Activated naive CD4-positive, alpha-beta T cell treated with anti-CD3 and anti-CD28 coated beads for 36 hours (primary cell): ENCODE measurements around the gene IP6K2. TPM values are rescaled to one million over a fixed set of nuclear protein-coding genes. Genes with fewer than 3 reads are reported as not detected.

Experiments
- CTCF ChIA-PET: fragments of 350-600 bp; sonication (Branson Sonifier 250); formaldehyde crosslinking; loops from one replicate; lab custom pipeline; 2021; ENCODE audit warnings: antibody characterized with exemption; lab: Charles Lee
- DNase-seq: peaks from one replicate; pipeline ENCODE4 v3.0.0-alpha.2; 2020
- H3K27ac Mint-ChIP-seq: one replicate; pipeline ENCODE4 v1.8.0; 2021; ENCODE audit warnings: mild to moderate bottlenecking, mixed read lengths
- H3K27me3 Mint-ChIP-seq: one replicate; pipeline ENCODE4 v1.8.0; 2021; ENCODE audit warnings: low read depth, mixed read lengths
- H3K36me3 Mint-ChIP-seq: one replicate; pipeline ENCODE4 v1.8.0; 2021; ENCODE audit warnings: low read depth, mixed read lengths
- H3K4me1 Mint-ChIP-seq: one replicate; pipeline ENCODE4 v1.8.0; 2021; ENCODE audit warnings: low read depth, mixed read lengths
- H3K4me3 Mint-ChIP-seq: one replicate; pipeline ENCODE4 v1.8.0; 2021; ENCODE audit warnings: mild to moderate bottlenecking, moderate library complexity, mixed read lengths
- H3K9me3 Mint-ChIP-seq: one replicate; pipeline ENCODE4 v1.8.0; 2021; ENCODE audit warnings: mixed read lengths
- intact Hi-C: fragments of 100-400 bp; cut with micrococcal nuclease; formaldehyde crosslinking; loops from one replicate; pipeline ENCODE4 v1.15.1; 2023
- total RNA-seq, 2 experiments: library from RNA; stranded (reverse); gene quantifications; one replicate each; pipeline ENCODE4 v1.2.3, GENCODE V29; 2021

Gene IP6K2
- total RNA-seq, 2 experiments from 2014 or later = 64.3 to 68.3 TPM

DNA sequence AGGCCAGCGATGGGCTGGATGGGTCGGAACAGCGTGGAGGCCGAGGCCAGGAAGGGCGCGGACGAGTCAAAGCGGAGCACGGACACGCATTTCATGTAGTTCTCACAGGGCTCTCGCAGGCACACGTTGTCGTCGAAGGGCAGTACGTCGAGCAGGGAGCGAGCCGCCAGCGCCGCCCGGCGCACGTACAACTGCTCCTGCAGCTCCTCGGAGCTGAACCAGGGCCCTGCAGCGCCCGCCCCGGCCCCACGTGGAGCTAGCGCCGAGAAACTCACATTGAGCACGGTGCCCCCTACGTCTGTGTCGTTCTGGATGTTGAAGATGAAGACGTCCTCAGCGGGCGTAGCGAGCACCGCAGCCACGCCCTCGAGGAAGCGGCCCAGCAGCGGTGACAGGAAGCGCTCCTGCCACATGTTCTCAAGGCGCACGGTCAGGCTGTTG lies 60.2 kb downstream of the IP6K2 start:
- peak overlapping the region; percentile 64 for H3K27ac Mint-ChIP-seq
- H3K36me3 Mint-ChIP-seq = no peaks in the 10 kb centered on the region
- H3K4me3 Mint-ChIP-seq = peak overlapping the region; percentile 65
- CTCF ChIA-PET = interaction anchor here (0.7 to 1.9 kb wide), 8 partner anchors 8 to 573 kb away, joined by 3 to 7 read pairs (median 3); partner anchors contain the start of genes NCKIPSD and SLC26A6
- no peaks in the 10 kb centered on the region for H3K9me3 Mint-ChIP-seq
- DNase-seq = peak; percentile 28
- H3K27me3 Mint-ChIP-seq = peaks cover 16% of the 10 kb centered on the region
- H3K4me1 Mint-ChIP-seq = peaks cover 21% of the 10 kb centered on the region
- intact Hi-C loops = loop anchor here (1.0 kb wide), 3 partner anchors 22 to 100 kb away; partner anchors contain the start of genes SLC26A6 and UQCRC1

DNA sequence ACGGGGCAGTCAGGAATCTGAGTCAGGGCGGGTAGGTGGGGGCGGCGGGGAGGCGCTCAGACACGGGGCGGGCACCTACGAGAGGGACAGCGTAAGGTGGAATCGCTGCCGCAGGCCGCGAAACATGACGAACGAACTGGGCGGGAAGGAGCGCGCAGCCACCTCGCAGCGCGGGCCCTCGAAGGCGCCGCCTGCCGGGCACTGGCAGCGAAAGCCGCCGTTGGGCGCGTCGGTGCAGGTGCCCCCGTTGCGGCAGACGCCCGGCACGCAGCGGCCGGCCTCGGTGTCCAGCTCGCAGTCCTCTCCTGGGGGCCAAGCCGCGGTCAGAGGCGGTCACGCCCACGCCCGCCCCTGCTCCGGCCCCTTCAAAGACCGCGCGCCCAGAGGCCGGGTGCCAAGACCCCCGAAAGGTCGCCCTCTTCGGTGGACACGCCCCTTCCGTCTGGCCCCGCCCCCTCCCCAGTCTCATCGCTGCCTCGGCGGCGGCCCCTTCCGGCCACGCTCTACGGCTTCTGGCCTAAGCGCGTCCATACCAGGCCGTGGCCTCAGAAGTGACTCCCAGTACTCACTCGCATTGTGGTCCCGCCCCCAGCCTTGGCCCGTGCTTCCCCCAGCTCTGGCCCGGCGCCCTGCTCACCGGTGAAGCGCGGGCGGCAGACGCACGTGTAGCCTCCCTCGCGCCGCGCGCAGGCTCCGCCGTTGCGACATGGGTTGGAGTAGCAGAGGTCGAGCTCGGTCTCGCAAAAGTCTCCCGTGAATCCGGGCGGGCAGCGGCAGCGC lies 60.8 kb downstream of the IP6K2 start:
- Mint-ChIP-seq H3K27ac (peak overlapping the region; percentile 64), H3K4me1 (peaks cover 17% of the 10 kb centered on the region), H3K4me3 (peak overlapping the region; percentile 76), H3K9me3 (no peaks in the 10 kb centered on the region), H3K27me3 (peaks cover 13% of the 10 kb centered on the region), H3K36me3 (no peaks in the 10 kb centered on the region)
- CTCF ChIA-PET = interaction anchor here (0.7 to 1.9 kb wide), 8 partner anchors 9 to 572 kb away, joined by 3 to 7 read pairs (median 3); partner anchors contain the start of genes NCKIPSD and SLC26A6
- intact Hi-C loops = loop anchor here (1.0 kb wide), 3 partner anchors 21 to 99 kb away; partner anchors contain the start of genes SLC26A6 and UQCRC1
- DNase-seq = peak; percentile 89

DNA sequence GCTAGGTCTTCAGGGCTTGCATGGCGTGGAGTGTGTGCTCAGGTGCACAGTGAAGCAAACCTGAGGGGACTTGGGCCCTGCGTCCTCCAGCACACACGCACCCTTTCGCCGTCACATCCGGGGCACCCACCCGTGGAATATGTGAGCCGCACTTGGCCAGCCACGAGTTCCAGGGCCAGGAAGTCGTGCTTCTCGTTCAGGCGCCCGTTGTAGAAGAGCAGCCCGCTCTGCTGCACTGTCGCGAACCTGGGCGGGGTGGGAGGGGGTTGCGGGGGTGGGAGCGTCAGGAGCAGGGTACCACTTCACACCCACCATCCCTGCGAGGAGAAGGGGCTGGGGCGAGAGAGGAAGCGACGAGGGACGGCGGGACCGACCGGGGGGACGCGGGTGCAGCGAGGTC lies 61.4 kb downstream of the IP6K2 start:
- Mint-ChIP-seq H3K9me3 (no peaks in the 10 kb centered on the region), H3K27ac (peak overlapping the region; percentile 71), H3K4me1 (peaks cover 16% of the 10 kb centered on the region), H3K36me3 (no peaks in the 10 kb centered on the region), H3K27me3 (peaks cover 13% of the 10 kb centered on the region), H3K4me3 (peak overlapping the region; percentile 76)
- CTCF ChIA-PET = interaction anchor here (1.3 to 1.4 kb wide), 2 partner anchors 10 to 21 kb away, joined by 3 to 5 read pairs; no protein-coding TSS in a partner anchor
- peak; percentile 67 for DNase-seq
- intact Hi-C loops = loop anchor here (1.0 kb wide), 3 partner anchors 20 to 98 kb away; partner anchors contain the start of genes SLC26A6 and UQCRC1

DNA sequence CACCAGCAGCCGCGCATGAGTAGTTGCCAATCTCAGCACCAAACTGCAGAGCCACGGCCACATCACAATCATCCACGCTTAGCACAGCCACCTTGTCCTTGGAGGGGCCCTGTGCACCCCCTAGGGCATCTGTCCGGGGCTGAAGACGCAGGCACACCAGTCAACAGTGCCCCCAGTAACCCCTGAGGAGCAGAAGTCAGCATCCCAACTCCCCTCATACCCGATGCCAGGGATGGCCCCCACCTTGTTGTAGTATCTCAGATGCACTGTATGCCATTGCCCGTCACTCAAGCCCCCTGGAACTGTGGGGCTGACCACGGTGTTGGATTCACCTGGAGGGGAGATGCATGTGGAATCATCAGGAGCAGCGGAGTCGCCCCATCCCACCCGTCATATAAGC lies 62.0 kb downstream of the IP6K2 start:
- Mint-ChIP-seq H3K4me3 (peak overlapping the region; percentile 76), H3K4me1 (peaks cover 16% of the 10 kb centered on the region), H3K36me3 (no peaks in the 10 kb centered on the region), H3K9me3 (no peaks in the 10 kb centered on the region), H3K27me3 (peaks cover 9% of the 10 kb centered on the region), H3K27ac (no peak overlapping the region)
- CTCF ChIA-PET = no interaction called here
- intact Hi-C loops = no loop called here
- no peak for DNase-seq

DNA sequence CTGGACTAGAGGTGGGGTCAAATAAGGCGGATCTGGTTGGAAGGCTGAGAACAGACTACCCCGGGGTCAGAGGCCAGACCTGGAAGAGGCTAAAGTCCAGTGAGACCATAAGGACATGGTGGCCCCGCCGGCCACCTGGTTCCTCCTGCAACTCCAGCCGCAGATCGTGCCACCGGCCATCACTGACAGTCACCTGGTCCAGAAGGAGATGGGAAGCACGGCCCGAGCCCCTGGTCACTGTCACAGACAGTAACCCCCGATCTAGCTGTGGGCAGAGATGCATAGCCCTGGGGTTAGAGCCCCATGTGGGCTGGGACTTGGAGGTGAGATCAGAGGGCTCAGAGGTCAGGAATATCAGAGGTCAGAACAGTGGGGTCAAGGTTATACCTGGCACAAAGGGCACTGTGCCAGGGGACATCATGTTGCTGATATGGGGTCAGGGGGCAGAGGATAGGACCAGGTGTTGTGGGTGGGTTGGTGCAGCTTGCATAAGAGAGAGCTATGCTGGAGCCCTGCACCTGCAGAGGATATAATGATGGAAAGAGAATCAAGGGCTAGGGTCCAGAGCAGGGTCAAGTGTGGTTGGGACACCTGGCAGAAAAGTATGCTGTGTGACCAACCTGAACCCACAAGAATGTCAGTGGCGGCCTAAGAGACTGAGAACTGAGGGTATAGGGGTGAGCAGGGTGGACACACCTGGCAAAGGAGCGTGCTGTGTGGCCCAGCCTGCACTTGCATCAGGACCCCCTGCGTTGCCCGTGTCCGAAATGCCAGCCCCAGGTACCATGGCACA lies 63.9 kb downstream of the IP6K2 start:
- intact Hi-C loops = no loop called here
- Mint-ChIP-seq H3K4me3 (no peak overlapping the region), H3K27ac (no peak overlapping the region), H3K4me1 (peaks cover 16% of the 10 kb centered on the region), H3K36me3 (no peaks in the 10 kb centered on the region), H3K9me3 (no peaks in the 10 kb centered on the region), H3K27me3 (no peaks in the 10 kb centered on the region)
- no peak for DNase-seq
- CTCF ChIA-PET = interaction anchor here (1.7 kb wide), 1 partner anchor 252 kb away, joined by 3 read pairs; no protein-coding TSS in a partner anchor

DNA sequence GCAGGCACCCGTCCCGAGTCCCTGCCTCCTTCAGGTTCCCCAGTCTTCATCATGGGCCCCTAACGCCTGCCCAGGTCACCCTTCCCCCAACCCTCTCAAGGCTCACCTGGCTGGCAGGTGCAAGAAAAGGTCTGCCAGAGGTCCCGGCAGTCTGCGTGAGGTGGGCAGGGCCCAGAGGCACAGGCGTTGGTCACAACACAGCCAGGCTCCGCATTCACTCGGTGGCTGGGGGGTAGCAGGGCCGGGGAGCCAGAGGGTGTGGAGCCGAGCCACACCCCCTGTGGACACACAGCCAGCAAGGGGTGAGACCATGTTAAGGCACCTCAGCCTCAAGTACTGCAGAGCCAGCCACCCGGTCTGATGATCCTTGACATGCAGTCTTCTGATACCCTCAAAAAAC lies 65.2 kb downstream of the IP6K2 start:
- Mint-ChIP-seq H3K4me3 (no peak overlapping the region), H3K36me3 (peaks cover 1% of the 10 kb centered on the region), H3K9me3 (no peaks in the 10 kb centered on the region), H3K27ac (no peak overlapping the region), H3K4me1 (peaks cover 10% of the 10 kb centered on the region), H3K27me3 (no peaks in the 10 kb centered on the region)
- no peak for DNase-seq
- intact Hi-C loops = no loop called here
- CTCF ChIA-PET = interaction anchor here (0.6 to 1.7 kb wide), 2 partner anchors 28 to 251 kb away, joined by 3 to 5 read pairs; no protein-coding TSS in a partner anchor

DNA sequence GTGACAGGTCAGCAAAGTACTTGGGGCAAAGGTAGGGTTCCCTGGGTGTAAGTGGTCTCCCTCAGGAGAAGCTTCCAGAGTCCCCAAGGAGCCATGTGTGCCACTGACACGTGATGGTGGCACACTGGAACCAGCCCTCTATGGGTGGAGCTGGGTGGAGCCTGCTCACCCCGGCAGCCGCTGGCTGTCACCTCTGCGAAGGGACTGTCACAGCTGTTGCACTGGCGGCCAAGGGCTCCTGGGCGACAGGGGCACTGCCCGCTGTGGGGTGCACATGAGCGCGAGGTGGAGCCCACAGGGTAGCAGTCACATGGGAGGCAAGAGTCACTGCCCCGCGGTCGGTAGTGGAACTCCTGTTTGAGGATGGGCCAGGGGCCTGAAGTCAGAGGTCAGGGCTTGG lies 66.3 kb downstream of the IP6K2 start:
- Mint-ChIP-seq H3K27ac (no peak overlapping the region), H3K4me3 (no peak overlapping the region), H3K27me3 (no peaks in the 10 kb centered on the region), H3K9me3 (no peaks in the 10 kb centered on the region), H3K36me3 (peaks cover 2% of the 10 kb centered on the region), H3K4me1 (peaks cover 7% of the 10 kb centered on the region)
- CTCF ChIA-PET = interaction anchor here (0.8 kb wide), 1 partner anchor 97 kb away, joined by 4 read pairs; no protein-coding TSS in a partner anchor
- DNase-seq = no peak
- intact Hi-C loops = no loop called here

DNA sequence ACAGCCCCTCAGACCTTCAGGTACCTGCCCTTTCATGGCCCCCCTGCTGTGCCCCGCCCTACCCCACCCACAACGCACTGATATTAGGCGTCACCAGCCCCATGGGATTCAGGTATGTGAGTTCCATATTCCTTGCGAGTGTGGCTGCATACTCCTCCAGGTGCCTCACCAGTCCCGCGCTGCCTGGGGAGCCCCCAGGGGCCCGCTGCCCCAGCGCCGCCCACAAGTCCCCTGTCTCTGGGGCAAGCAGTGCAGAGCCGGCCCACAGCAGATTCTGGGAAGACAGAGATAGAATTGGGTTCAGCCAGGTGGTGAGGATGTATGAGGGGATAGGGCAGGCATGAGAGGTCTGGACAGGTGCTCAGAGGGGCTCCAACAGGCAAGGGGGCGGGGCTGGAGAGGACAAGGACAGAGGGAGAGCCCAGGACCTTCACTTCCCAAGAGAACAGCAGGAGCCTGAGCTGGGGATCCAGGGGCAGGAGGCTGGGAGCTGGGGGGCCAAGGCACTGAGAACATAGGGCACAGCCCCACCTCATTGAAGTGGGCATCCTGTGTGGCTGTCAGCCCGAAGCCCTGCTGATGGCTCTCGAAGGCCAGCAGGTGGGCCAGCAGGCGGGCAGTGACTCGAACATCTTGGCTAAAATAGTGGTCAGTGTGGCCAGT lies 68.7 kb downstream of the IP6K2 start:
- no peak for DNase-seq
- Mint-ChIP-seq H3K9me3 (no peaks in the 10 kb centered on the region), H3K27ac (no peak overlapping the region), H3K27me3 (no peaks in the 10 kb centered on the region), H3K36me3 (peaks cover 2% of the 10 kb centered on the region), H3K4me3 (no peak overlapping the region), H3K4me1 (peaks cover 2% of the 10 kb centered on the region)
- intact Hi-C loops = no loop called here
- CTCF ChIA-PET = interaction anchor here (0.7 kb wide), 1 partner anchor 12 kb away, joined by 5 read pairs; no protein-coding TSS in a partner anchor

DNA sequence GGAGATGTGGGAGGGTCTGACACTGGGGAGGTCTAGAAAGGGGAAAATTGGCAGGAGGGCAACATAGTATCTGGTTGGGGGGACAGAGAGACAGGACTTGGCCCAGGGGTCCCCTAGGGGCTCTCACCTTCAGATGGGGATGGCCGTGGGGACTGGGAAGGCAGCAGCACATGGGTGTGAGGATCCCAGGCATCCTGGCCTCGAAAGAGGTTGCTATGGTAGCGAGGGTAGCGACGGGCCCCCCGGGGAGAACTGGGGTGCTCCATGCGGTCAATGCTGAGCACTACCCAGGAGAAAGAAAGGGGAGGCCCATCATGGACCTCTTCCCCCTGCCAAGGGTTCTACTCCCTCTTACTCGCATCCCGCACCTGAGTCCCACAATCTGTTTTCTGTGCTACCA lies 69.3 kb downstream of the IP6K2 start:
- Mint-ChIP-seq H3K4me3 (no peak overlapping the region), H3K4me1 (peaks cover 2% of the 10 kb centered on the region), H3K9me3 (no peaks in the 10 kb centered on the region), H3K27ac (no peak overlapping the region), H3K27me3 (no peaks in the 10 kb centered on the region), H3K36me3 (peaks cover 2% of the 10 kb centered on the region)
- CTCF ChIA-PET = no interaction called here
- no peak for DNase-seq
- intact Hi-C loops = no loop called here

DNA sequence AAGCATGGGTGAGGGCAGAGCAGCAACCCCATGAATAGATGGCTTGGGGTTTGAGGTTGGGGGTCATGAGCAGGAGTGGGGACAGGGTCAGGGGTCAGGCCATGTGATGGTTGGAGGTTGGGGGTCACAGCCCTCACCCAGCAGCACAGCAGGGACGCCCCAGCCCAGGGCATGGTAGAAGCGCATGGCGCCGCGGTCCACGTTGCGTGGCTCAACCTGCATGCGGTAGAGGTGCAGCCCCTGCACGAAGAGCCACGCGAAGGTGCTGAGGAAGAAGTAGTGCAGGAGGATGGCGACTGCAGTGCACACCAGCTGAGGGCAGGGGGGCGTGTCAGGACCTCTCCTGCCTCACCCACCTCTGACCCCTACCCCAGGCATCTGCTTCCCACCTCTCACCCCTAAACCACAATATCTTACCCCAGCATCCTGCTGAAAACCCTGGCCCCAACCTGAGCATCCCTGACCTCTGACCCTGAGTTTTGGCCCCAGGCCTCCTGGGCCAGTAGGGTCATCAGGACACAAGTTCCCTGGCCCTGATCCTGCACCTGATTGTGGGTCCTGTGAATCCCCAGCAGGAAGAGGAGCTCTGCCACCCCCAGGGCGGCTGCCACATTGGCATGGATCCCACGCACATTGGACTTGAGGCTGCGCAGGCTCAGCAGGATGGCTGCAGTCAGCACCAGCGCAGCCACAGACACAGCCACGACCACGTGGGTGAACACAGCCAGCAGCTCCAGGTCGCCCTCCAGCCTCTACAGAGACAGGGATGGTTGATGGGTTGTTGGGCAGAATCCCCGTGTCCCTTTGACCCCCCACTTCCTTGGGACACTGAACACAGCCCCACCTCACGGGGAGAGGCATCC lies 71.9 kb downstream of the IP6K2 start:
- Mint-ChIP-seq H3K4me3 (no peak overlapping the region), H3K27ac (no peak overlapping the region), H3K27me3 (no peaks in the 10 kb centered on the region), H3K4me1 (peaks cover 2% of the 10 kb centered on the region), H3K36me3 (peaks cover 2% of the 10 kb centered on the region), H3K9me3 (no peaks in the 10 kb centered on the region)
- CTCF ChIA-PET = no interaction called here
- no peak for DNase-seq
- intact Hi-C loops = no loop called here

DNA sequence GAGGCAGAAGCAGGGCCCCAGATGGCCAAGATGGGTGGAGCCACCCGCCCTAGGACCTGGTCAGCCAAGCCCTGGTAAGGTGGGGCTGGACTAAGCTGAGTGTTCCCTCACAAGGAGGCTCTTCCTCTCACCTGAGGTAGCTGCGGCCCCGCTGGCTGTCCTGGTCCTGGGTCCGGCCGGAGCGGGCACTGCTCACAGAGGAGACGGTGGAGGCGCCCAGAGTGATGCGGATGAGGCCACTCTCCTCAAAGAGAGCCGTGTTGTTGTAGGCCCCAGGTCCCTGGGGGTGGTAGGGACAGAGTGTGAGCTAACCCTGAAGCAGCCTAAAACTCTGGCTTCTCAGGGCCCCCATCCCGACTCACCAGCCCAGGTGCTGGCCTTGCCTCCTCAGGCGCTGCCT lies 74.4 kb downstream of the IP6K2 start:
- Mint-ChIP-seq H3K36me3 (peaks cover 6% of the 10 kb centered on the region), H3K4me1 (peaks cover 2% of the 10 kb centered on the region), H3K9me3 (no peaks in the 10 kb centered on the region), H3K27ac (no peak overlapping the region), H3K4me3 (no peak overlapping the region), H3K27me3 (no peaks in the 10 kb centered on the region)
- intact Hi-C loops = no loop called here
- CTCF ChIA-PET = no interaction called here
- DNase-seq = no peak
